ENCODE results near the gene TP73. TPM values are rescaled to one million over a fixed set of nuclear protein-coding genes. Genes with fewer than 3 reads are reported as not detected.

Gene TP73
- total and polyA plus RNA-seq, 4 donors, result 0.30 to 3.0 (median 1.2) TPM

DNA sequence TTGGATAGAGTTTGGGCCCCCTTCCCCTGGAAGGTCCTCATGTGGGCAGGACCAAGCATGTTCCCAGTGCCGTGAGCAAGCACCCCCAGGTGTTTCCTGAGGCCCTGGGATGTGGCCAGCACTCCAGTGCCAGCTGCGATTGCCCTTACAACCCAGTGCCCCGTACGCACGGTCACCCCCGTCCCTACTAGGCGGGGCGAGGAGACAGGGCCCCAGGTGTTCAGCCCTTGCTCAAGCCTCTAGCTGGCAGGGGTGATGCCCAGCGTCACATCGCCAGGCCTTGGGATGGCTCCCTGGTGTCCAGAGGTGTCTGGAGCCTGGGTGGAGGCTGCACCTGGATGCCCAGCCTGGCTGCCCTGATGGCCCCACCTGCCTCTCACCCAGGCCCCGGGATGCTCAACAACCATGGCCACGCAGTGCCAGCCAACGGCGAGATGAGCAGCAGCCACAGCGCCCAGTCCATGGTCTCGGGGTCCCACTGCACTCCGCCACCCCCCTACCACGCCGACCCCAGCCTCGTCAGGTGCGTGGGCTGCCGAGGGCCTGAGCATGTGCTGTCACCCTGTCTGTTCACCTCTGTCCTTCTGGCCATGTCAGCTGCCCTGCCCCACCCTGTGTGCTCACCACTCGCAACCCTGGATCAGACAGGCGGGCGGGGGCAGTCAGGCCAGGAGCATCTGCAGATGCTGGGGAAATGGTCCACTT, 78.4 kb downstream of the TP73 start:
- no peak overlapping the region for H3K27ac ChIP-seq (ENCODE audit: low read depth, low read length)
- no peak overlapping the region for H3K4me3 ChIP-seq (ENCODE audit: low read depth, low read length)
- peaks cover 15% of the 10 kb centered on the region for H3K27me3 ChIP-seq (ENCODE audit: control insufficient read depth, insufficient read depth, low read length)

DNA sequence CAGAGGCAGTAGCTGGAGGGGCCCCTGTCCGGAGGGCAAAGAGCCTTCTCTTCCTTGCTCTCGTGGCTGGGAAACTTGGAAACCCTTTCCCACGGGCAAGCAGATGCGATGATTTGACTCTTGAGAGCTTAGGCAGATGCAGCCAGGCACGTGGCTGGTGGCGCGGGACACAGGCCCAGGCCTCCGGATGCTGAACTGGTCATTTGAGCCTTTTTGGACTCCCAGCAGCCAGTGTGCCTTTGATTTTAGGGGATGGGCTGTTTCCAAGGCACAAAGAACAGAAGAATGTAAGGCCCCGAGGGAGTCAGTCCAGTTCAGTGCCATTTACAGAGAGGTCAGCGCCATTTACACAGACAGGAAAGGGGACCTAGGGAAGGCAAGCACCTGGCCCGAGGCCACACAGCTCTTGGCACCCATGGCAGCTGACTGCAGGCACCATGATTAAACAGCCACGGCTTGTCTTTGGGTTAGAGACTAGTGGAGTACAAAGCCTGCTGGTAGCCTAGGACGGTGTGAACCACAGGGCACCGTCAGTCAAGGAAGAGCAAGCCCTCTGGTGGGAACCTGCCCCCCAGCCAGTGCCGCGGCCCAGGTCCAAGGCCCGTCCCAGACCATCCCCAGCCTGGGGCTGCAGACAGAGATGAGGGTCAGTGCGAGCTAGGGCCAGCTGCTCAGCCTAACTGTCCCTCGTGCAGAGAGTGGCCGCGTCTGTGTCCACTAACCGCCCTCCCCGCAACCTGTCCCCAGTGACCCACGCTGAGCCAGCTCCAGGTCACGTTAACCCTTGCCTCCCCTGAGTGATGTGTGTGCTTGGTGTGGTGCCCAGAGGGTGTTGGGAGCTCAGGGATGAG, 79.5 kb downstream of the TP73 start:
- Histone ChIP-seq H3K27ac (ENCODE audit: low read depth, low read length) (no peak overlapping the region), H3K9me3 (ENCODE audit: control insufficient read depth, insufficient read depth, low read length) (no peaks in the 10 kb centered on the region), H3K4me3 (ENCODE audit: low read depth, low read length) (no peak overlapping the region), H3K27me3 (ENCODE audit: control insufficient read depth, insufficient read depth, low read length) (peaks cover 15% of the 10 kb centered on the region), H3K36me3 (ENCODE audit: control insufficient read depth, insufficient read depth, low read length) (peaks cover 39% of the 10 kb centered on the region), H3K4me1 (ENCODE audit: control insufficient read depth, insufficient read depth, low read length) (peaks cover 30% of the 10 kb centered on the region)
- 34% methylated on average over 21 of the region's 25 CpGs for WGBS (ENCODE audit: insufficient coverage)
- DNase-seq (ENCODE audit: low read depth in 4 of 6, low spot score in 6 of 6), result no peak

More for the DNA sequence above, 78.4 kb downstream of the TP73 start:
- WGBS (ENCODE audit: insufficient coverage), result 86% methylated on average over 25 of the region's 25 CpGs
- peaks cover 30% of the 10 kb centered on the region for H3K4me1 ChIP-seq (ENCODE audit: control insufficient read depth, insufficient read depth, low read length)
- no peaks in the 10 kb centered on the region for H3K9me3 ChIP-seq (ENCODE audit: control insufficient read depth, insufficient read depth, low read length)
- peaks cover 28% of the 10 kb centered on the region for H3K36me3 ChIP-seq (ENCODE audit: control insufficient read depth, insufficient read depth, low read length)
- DNase-seq (ENCODE audit: low read depth in 4 of 6, low spot score in 6 of 6), result no peak

DNA sequence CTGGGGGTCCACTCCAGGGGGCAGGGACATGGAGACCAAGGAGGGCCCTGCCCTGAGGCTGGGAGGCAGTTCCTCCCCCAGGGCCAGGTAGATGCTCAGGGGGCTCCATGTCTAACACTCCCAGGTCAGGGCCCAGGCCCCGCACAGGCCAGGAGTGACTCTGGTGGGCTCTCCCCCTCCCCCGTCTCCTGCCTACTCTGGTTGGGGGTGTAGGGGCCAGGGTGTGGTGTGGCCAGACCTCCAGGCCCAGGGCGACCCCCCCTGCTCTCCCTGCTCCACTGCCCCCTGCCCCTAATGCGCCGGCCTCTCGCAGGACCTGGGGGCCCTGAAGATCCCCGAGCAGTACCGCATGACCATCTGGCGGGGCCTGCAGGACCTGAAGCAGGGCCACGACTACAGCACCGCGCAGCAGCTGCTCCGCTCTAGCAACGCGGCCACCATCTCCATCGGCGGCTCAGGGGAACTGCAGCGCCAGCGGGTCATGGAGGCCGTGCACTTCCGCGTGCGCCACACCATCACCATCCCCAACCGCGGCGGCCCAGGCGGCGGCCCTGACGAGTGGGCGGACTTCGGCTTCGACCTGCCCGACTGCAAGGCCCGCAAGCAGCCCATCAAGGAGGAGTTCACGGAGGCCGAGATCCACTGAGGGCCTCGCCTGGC, 80.2 kb downstream of the TP73 start:
- no peak overlapping the region for H3K4me3 ChIP-seq (ENCODE audit: low read depth, low read length)
- WGBS (ENCODE audit: insufficient coverage), result 17% methylated on average over 36 of the region's 37 CpGs
- H3K36me3 ChIP-seq (ENCODE audit: control insufficient read depth, insufficient read depth, low read length), result peaks cover 45% of the 10 kb centered on the region
- H3K4me1 ChIP-seq (ENCODE audit: control insufficient read depth, insufficient read depth, low read length), result peaks cover 30% of the 10 kb centered on the region
- H3K9me3 ChIP-seq (ENCODE audit: control insufficient read depth, insufficient read depth, low read length), result no peaks in the 10 kb centered on the region
- DNase-seq (ENCODE audit: low read depth in 4 of 6, low spot score in 6 of 6), result no peak
- no peak overlapping the region for H3K27ac ChIP-seq (ENCODE audit: low read depth, low read length)
- H3K27me3 ChIP-seq (ENCODE audit: control insufficient read depth, insufficient read depth, low read length), result peaks cover 13% of the 10 kb centered on the region

GRCh38 chr1:3733094-3733882, 81.0 kb downstream of the TP73 start:
- peaks cover 30% of the 10 kb centered on the region for H3K4me1 ChIP-seq (ENCODE audit: control insufficient read depth, insufficient read depth, low read length)
- 78% methylated on average over 25 of the region's 29 CpGs for WGBS (ENCODE audit: insufficient coverage)

DNA sequence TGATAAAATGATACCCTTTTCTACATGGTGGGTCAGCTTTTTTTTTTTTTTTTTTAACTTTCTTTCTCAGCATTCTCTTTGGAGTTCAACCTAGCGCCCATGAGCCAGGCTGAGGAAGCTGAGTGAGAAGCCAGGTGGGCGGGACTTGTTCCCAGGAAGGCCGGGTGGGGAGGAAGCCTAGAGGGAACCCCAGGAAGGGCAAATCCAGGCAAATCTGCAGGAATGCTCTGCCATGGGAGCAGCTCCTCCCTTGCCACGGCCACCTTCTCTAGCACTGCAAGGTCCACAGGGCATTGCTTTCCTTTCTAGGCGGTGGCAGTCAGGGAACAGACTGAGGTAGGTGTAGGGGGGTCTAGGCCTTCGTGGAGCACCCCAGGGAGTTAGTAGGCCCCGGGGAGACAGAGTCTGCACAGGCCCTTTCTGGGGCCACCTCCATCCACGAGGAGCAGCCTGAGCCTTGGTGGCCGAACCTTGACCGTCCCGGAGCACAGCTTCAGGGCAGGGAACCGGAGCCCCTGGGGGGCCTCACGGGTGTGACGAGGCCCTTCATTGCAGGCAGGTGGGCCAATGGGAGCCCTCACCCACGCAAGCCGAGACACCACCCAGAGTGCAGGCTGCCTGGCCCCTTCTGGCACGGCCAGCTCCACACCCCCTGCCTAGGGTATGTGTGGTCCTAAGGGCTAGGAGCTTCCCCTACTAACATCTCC, 81.7 kb downstream of the TP73 start:
- no peak overlapping the region for H3K27ac ChIP-seq (ENCODE audit: low read depth, low read length)
- peaks cover 12% of the 10 kb centered on the region for H3K27me3 ChIP-seq (ENCODE audit: control insufficient read depth, insufficient read depth, low read length)
- WGBS (ENCODE audit: insufficient coverage), result 84% methylated on average over 13 of the region's 17 CpGs
- H3K9me3 ChIP-seq (ENCODE audit: control insufficient read depth, insufficient read depth, low read length), result no peaks in the 10 kb centered on the region
- H3K4me1 ChIP-seq (ENCODE audit: control insufficient read depth, insufficient read depth, low read length), result peaks cover 30% of the 10 kb centered on the region
- no peak for DNase-seq (ENCODE audit: low read depth in 4 of 6, low spot score in 6 of 6)
- H3K36me3 ChIP-seq (ENCODE audit: control insufficient read depth, insufficient read depth, low read length), result peaks cover 59% of the 10 kb centered on the region
- no peak overlapping the region for H3K4me3 ChIP-seq (ENCODE audit: low read depth, low read length)

More at GRCh38 chr1:3733094-3733882, 81.0 kb downstream of the TP73 start:
- Histone ChIP-seq H3K27me3 (ENCODE audit: control insufficient read depth, insufficient read depth, low read length) (peaks cover 12% of the 10 kb centered on the region), H3K36me3 (ENCODE audit: control insufficient read depth, insufficient read depth, low read length) (peaks cover 52% of the 10 kb centered on the region), H3K4me3 (ENCODE audit: low read depth, low read length) (no peak overlapping the region), H3K27ac (ENCODE audit: low read depth, low read length) (no peak overlapping the region), H3K9me3 (ENCODE audit: control insufficient read depth, insufficient read depth, low read length) (no peaks in the 10 kb centered on the region)
- DNase-seq (ENCODE audit: low read depth in 4 of 6, low spot score in 6 of 6), result no peak

- Histone ChIP-seq H3K27ac (ENCODE audit: low read depth, low read length) (no peak overlapping the region), H3K9me3 (ENCODE audit: control insufficient read depth, insufficient read depth, low read length) (no peaks in the 10 kb centered on the region), H3K4me1 (ENCODE audit: control insufficient read depth, insufficient read depth, low read length) (peaks cover 30% of the 10 kb centered on the region), H3K4me3 (ENCODE audit: low read depth, low read length) (no peak overlapping the region), H3K36me3 (ENCODE audit: control insufficient read depth, insufficient read depth, low read length) (peaks cover 62% of the 10 kb centered on the region), H3K27me3 (ENCODE audit: control insufficient read depth, insufficient read depth, low read length) (peaks cover 12% of the 10 kb centered on the region)
- no peak for DNase-seq (ENCODE audit: low read depth in 4 of 6, low spot score in 6 of 6)
- WGBS (ENCODE audit: insufficient coverage), result 92% methylated on average over 16 of the region's 16 CpGs
Measured at GRCh38 chr1:3734602-3735001, 82.3 kb downstream of the TP73 start.

DNA sequence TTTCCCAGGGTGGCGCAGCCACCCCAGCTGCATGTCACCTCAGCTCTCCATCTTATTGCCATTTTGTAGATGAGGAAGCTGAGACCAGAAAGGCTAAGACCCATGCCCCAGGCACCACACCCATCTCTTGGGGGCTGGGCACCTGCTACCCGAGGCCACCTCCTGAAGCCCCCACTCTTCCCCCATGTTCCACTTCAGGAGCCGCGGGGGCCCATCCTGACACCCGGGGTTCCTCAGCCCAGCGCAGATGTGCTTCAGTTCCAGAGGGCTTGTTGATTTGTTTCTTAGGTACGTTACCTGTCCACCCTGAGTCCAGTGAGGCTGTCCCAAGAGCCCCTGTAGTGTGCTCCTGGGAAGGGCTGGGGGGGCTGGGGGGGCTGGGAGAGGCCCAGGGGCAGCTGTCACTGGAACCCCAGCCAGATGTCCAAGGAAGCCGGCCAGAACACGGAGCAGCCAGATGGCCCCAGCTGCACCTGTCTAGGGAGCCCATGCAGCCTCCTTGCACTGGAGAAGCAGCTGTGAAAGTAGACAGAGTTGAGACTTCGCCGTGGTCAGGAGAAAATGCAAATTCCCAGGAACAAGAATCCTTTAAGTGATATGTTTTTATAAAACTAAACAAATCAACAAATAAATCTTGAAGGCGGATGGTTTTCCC, 82.8 kb downstream of the TP73 start:
- H3K27ac ChIP-seq (ENCODE audit: low read depth, low read length), result no peak overlapping the region
- peaks cover 12% of the 10 kb centered on the region for H3K27me3 ChIP-seq (ENCODE audit: control insufficient read depth, insufficient read depth, low read length)
- H3K4me3 ChIP-seq (ENCODE audit: low read depth, low read length), result no peak overlapping the region
- no peak for DNase-seq (ENCODE audit: low read depth in 4 of 6, low spot score in 6 of 6)
- WGBS (ENCODE audit: insufficient coverage), result 79% methylated on average over 6 of the region's 12 CpGs
- no peaks in the 10 kb centered on the region for H3K9me3 ChIP-seq (ENCODE audit: control insufficient read depth, insufficient read depth, low read length)
- H3K36me3 ChIP-seq (ENCODE audit: control insufficient read depth, insufficient read depth, low read length), result peaks cover 68% of the 10 kb centered on the region
- peaks cover 30% of the 10 kb centered on the region for H3K4me1 ChIP-seq (ENCODE audit: control insufficient read depth, insufficient read depth, low read length)

GRCh38 chr1:3735688-3736087, 83.4 kb downstream of the TP73 start:
- no peak for DNase-seq (ENCODE audit: low read depth in 4 of 6, low spot score in 6 of 6)
- H3K27me3 ChIP-seq (ENCODE audit: control insufficient read depth, insufficient read depth, low read length), result peaks cover 12% of the 10 kb centered on the region
- WGBS (ENCODE audit: insufficient coverage), result 85% methylated on average over 11 of the region's 13 CpGs
- peaks cover 27% of the 10 kb centered on the region for H3K4me1 ChIP-seq (ENCODE audit: control insufficient read depth, insufficient read depth, low read length)
- H3K9me3 ChIP-seq (ENCODE audit: control insufficient read depth, insufficient read depth, low read length), result no peaks in the 10 kb centered on the region
- H3K27ac ChIP-seq (ENCODE audit: low read depth, low read length), result no peak overlapping the region
- no peak overlapping the region for H3K4me3 ChIP-seq (ENCODE audit: low read depth, low read length)
- H3K36me3 ChIP-seq (ENCODE audit: control insufficient read depth, insufficient read depth, low read length), result peaks cover 73% of the 10 kb centered on the region

Data from spinal cord (tissue), 10 donors.